A549 (cell line): ENCODE data around the gene PDGFD. TPM values are rescaled to one million over a fixed set of nuclear protein-coding genes. Genes with fewer than 3 reads are reported as not detected.

ENCODE experiments used
- ATAC-seq, 2 experiments: fragments of 200-7000 bp in 1 of 2; fragments of >200 bp in 1 of 2; cut with Nextera tagmentation in 1 of 2; cut with Tn5 transposase in 1 of 2; 3 replicates each; pipeline versions ENCODE4 v1.8.0 to v1.9.1; 2018 to 2020; ENCODE audit warnings: mild to moderate bottlenecking in 1 of 2, moderate library complexity in 1 of 2
- CTCF ChIA-PET: fragments of 300-600 bp; sonication (Branson Sonifier 250); formaldehyde crosslinking; extraction: SDS; loops from one replicate; lab custom pipeline; 2021; ENCODE audit warnings: antibody characterized with exemption, inconsistent platforms; lab: Yijun Ruan, JAX
- POLR2A ChIA-PET: fragments of 350-600 bp; formaldehyde crosslinking; extraction: SDS; loops from one replicate; lab custom pipeline; 2021; ENCODE audit warnings: antibody characterized with exemption, inconsistent platforms; lab: Yijun Ruan, JAX
- DNase-seq, 2 experiments: peaks; one replicate each; pipeline versions ENCODE4 v3.0.0 to v3.0.0-alpha.2; 2011 to 2016; ENCODE audit warnings: low read depth in 1 of 2, low spot score in 1 of 2
- FAIRE-seq: peaks from 2 replicates; lab custom pipeline; 2011; peaks lifted over from hg19 to GRCh38; lab: Jason Lieb, UNC
- H3K27ac ChIP-seq, 2 experiments: fragments of >200 bp; sonication (Bioruptor Twin); formaldehyde crosslinking; 3 replicates each; pipeline ENCODE4 v1.5.1; 2016 to 2017
- H3K4me1 ChIP-seq: fragments of >200 bp; sonication (Bioruptor Twin); formaldehyde crosslinking; 3 replicates; pipeline ENCODE4 v1.6.1; 2016
- H3K4me2 ChIP-seq: fragments of >200 bp; sonication (Bioruptor Twin); formaldehyde crosslinking; 3 replicates; pipeline ENCODE4 v1.6.1; 2016
- H3K4me3 ChIP-seq: fragments of >200 bp; sonication (Bioruptor Twin); formaldehyde crosslinking; 3 replicates; pipeline ENCODE4 v1.5.1; 2016
- H3K9me3 ChIP-seq: fragments of >200 bp; sonication (Bioruptor Twin); formaldehyde crosslinking; 3 replicates; pipeline ENCODE4 v1.6.1; 2016
- CEBPB ChIP-seq, 2 experiments: fragments of >200 bp in 1 of 2; sonication (Bioruptor Twin) in 1 of 2; formaldehyde crosslinking in 1 of 2; IDR thresholded peaks; 2 replicates each; pipeline ENCODE4 v1.6.1; 2012 to 2016
- CHD2 ChIP-seq: fragments of 150-350 bp; IDR thresholded peaks from 2 replicates; pipeline ENCODE4 v1.6.1; 2014; ENCODE audit warnings: low read length; ENCODE audit not compliant: partially characterized antibody
- CHD4 ChIP-seq: fragments of 200-600 bp; sonication (generic); IDR thresholded peaks from 2 replicates; pipeline ENCODE4 v1.6.1; 2016; ENCODE audit warnings: antibody characterized with exemption, mild to moderate bottlenecking, borderline replicate concordance
- FOSL2 ChIP-seq, 2 experiments: fragments of 450-650 bp in 1 of 2; fragments of >200 bp in 1 of 2; sonication (Bioruptor Twin) in 1 of 2; formaldehyde crosslinking; IDR thresholded peaks; 2 replicates each; pipeline versions ENCODE4 v1.5.0 to v1.6.1; 2016 to 2020; ENCODE audit warnings: mild to moderate bottlenecking in 1 of 2, moderate library complexity in 1 of 2
- GATA3 ChIP-seq: IDR thresholded peaks from 2 replicates; pipeline ENCODE4 v1.6.1; 2012; ENCODE audit warnings: borderline replicate concordance
- HEYL ChIP-seq: fragments of 250-450 bp; sonication (Bioruptor Pico); IDR thresholded peaks from 2 replicates; pipeline ENCODE4 v1.8.0; 2021; ENCODE audit warnings: mild to moderate bottlenecking, moderate library complexity
- HOXB13 ChIP-seq: fragments of 250-450 bp; sonication (Bioruptor Pico); IDR thresholded peaks from 2 replicates; pipeline ENCODE4 v1.5.0; 2020; ENCODE audit warnings: low read depth, mild to moderate bottlenecking, moderate library complexity
- JUNB ChIP-seq: fragments of >200 bp; sonication (Bioruptor Twin); formaldehyde crosslinking; IDR thresholded peaks from 2 replicates; pipeline ENCODE4 v1.6.1; 2016
- MYC ChIP-seq: IDR thresholded peaks from 2 replicates; pipeline ENCODE4 v1.6.1; 2012; ENCODE audit warnings: mild to moderate bottlenecking, inconsistent platforms, low read length, improper control_type of control experiment, borderline replicate concordance
- NFE2L2 ChIP-seq: fragments of 150-350 bp; conservative IDR thresholded peaks from 2 replicates; pipeline ENCODE4 v1.6.1; 2014; ENCODE audit warnings: low read length
- NPAS2 ChIP-seq: fragments of 250-450 bp; sonication (Bioruptor Pico); IDR thresholded peaks from 2 replicates; pipeline ENCODE4 v1.8.0; 2022; ENCODE audit warnings: mild to moderate bottlenecking, moderate library complexity, borderline replicate concordance
- PHF8 ChIP-seq: fragments of 200-600 bp; sonication (generic); IDR thresholded peaks from 2 replicates; pipeline ENCODE4 v1.6.1; 2016; ENCODE audit warnings: low read depth, mild to moderate bottlenecking, antibody characterized with exemption, moderate library complexity, borderline replicate concordance
- RARB ChIP-seq: fragments of 250-450 bp; sonication (Bioruptor Pico); IDR thresholded peaks from 2 replicates; pipeline ENCODE4 v1.8.0; 2021; ENCODE audit warnings: mild to moderate bottlenecking, moderate library complexity
- RFX5 ChIP-seq: fragments of 450-650 bp; IDR thresholded peaks from 2 replicates; pipeline ENCODE4 v1.7.1; 2014; ENCODE audit warnings: antibody characterized with exemption, mild to moderate bottlenecking, moderate library complexity
- RNF2 ChIP-seq: fragments of 200-600 bp; sonication (generic); IDR thresholded peaks from 2 replicates; pipeline ENCODE4 v1.6.1; 2016; ENCODE audit warnings: low read depth, mild to moderate bottlenecking, antibody characterized with exemption, moderate library complexity, borderline replicate concordance
- SREBF2 ChIP-seq: fragments of 450-650 bp; IDR thresholded peaks from 2 replicates; pipeline ENCODE4 v1.6.1; 2014; ENCODE audit warnings: mild to moderate bottlenecking, moderate library complexity
- TP53 ChIP-seq: fragments of 250-450 bp; sonication (Bioruptor Pico); IDR thresholded peaks from 2 replicates; pipeline ENCODE4 v1.5.0; 2021; ENCODE audit warnings: mild to moderate bottlenecking, moderate library complexity
- WGBS: methylation state at CpG from one replicate; pipeline ENCODE4 v1.1.6; 2017; ENCODE audit errors: missing lambda C conversion rate; 5-methylcytosine and 5-hydroxymethylcytosine counted together
- polyA plus RNA-seq, 4 experiments: library from polyadenylated mRNA; depleted of rRNA in 3 of 4; stranded (reverse); fragments of >200 nt; fragmentation: RNase III in 1 of 4; extraction: RNeasy Plus Mini Kit Qiagen cat#74134 plus additional on column Dnase treatment in 1 of 4; gene quantifications; 2 replicates in 3 of 4; 3 replicates in 1 of 4; pipeline ENCODE4 v1.2.3, GENCODE V29; 2011 to 2017
- TF ChIP-seq, protein P1 (sequence below): fragments of >200 bp; sonication (Bioruptor Twin); formaldehyde crosslinking; IDR thresholded peaks from 3 replicates; pipeline ENCODE4 v1.5.1; 2016
- TF ChIP-seq, protein P2 (sequence below): IDR thresholded peaks from 2 replicates; pipeline ENCODE4 v1.6.1; 2012; ENCODE audit warnings: low read depth, borderline replicate concordance
- TF ChIP-seq, protein P3 (sequence below): fragments of 450-650 bp; IDR thresholded peaks from 2 replicates; pipeline ENCODE4 v1.6.1; 2014; ENCODE audit warnings: antibody characterized with exemption

PDGFD gene
- polyA plus RNA-seq, 2 of the 4 experiments (the other 2 are of a cell fraction), result 11.1 to 29.7 TPM

GRCh38 chr11:104122836-104123235, 41.1 kb downstream of the PDGFD start:
- ChIA-PET CTCF (interaction anchor here (1.8 kb wide), 1 partner anchor 41 kb away, joined by 6 read pairs; the partner anchor contains the start of gene PDGFD), POLR2A (no interaction called here)
- Histone ChIP-seq H3K27ac (no peak overlapping the region), H3K4me2 (peak overlapping the region; percentile 6; the same call in 2 of the 3 replicates), H3K4me3 (no peak overlapping the region), H3K4me1 (peaks cover 39% of the 10 kb centered on the region)
- FAIRE-seq, result no peak
- ATAC-seq, result no peak
- no peak for DNase-seq
- TF ChIP-seq JUNB, result no peak
- TF ChIP-seq SREBF2, result no peak
- TF ChIP-seq MYC, result no peak
- TF ChIP-seq NPAS2 (CRISPR knock-in tag), result no peak
- TF ChIP-seq, protein P1, sequence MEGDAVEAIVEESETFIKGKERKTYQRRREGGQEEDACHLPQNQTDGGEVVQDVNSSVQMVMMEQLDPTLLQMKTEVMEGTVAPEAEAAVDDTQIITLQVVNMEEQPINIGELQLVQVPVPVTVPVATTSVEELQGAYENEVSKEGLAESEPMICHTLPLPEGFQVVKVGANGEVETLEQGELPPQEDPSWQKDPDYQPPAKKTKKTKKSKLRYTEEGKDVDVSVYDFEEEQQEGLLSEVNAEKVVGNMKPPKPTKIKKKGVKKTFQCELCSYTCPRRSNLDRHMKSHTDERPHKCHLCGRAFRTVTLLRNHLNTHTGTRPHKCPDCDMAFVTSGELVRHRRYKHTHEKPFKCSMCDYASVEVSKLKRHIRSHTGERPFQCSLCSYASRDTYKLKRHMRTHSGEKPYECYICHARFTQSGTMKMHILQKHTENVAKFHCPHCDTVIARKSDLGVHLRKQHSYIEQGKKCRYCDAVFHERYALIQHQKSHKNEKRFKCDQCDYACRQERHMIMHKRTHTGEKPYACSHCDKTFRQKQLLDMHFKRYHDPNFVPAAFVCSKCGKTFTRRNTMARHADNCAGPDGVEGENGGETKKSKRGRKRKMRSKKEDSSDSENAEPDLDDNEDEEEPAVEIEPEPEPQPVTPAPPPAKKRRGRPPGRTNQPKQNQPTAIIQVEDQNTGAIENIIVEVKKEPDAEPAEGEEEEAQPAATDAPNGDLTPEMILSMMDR, result no peak
- TF ChIP-seq, all 56 proteins: peak for 0
- H3K9me3 ChIP-seq, result peaks cover 3% of the 10 kb centered on the region; the same call in 1 of the 3 replicates
- WGBS, result 63% methylated on average over 2 of the region's 2 CpGs

- no peak for FAIRE-seq
- ChIA-PET POLR2A (no interaction called here), CTCF (no interaction called here)
- peaks cover 38% of the 10 kb centered on the region; the same call in 2 of the 3 replicates for H3K4me1 ChIP-seq
- no peak for ATAC-seq
- no peak for DNase-seq
- no peak overlapping the region for H3K4me3 ChIP-seq
- H3K27ac ChIP-seq, result no peak overlapping the region
- peaks cover 3% of the 10 kb centered on the region; the same call in 1 of the 3 replicates for H3K9me3 ChIP-seq
- H3K4me2 ChIP-seq, result peak overlapping the region; percentile 6; the same call in 1 of the 3 replicates
- TF ChIP-seq GATA3, result no peak
- no peak for TF ChIP-seq HOXB13
- no peak for TF ChIP-seq HEYL (CRISPR knock-in tag)
- TF ChIP-seq PHF8, result no peak
- TF ChIP-seq, protein P2, sequence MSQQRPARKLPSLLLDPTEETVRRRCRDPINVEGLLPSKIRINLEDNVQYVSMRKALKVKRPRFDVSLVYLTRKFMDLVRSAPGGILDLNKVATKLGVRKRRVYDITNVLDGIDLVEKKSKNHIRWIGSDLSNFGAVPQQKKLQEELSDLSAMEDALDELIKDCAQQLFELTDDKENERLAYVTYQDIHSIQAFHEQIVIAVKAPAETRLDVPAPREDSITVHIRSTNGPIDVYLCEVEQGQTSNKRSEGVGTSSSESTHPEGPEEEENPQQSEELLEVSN, result no peak
- no peak for TF ChIP-seq TP53 (CRISPR knock-in tag)
- no peak for TF ChIP-seq CHD4
- TF ChIP-seq, protein P3, sequence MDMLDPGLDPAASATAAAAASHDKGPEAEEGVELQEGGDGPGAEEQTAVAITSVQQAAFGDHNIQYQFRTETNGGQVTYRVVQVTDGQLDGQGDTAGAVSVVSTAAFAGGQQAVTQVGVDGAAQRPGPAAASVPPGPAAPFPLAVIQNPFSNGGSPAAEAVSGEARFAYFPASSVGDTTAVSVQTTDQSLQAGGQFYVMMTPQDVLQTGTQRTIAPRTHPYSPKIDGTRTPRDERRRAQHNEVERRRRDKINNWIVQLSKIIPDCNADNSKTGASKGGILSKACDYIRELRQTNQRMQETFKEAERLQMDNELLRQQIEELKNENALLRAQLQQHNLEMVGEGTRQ, result no peak
- no peak for TF ChIP-seq CEBPB (IDR thresholded peaks at IDR 0.05)
- TF ChIP-seq FOSL2 (IDR thresholded peaks at IDR 0.05), result no peak
- TF ChIP-seq FOSL2 (CRISPR knock-in tag; IDR thresholded peaks at IDR 0.05), result no peak
- TF ChIP-seq NPAS2 (CRISPR knock-in tag), result no peak
- no peak for TF ChIP-seq RNF2
- TF ChIP-seq CHD2, result no peak
- TF ChIP-seq RFX5, result no peak
- no peak for TF ChIP-seq RARB (CRISPR knock-in tag)
- no peak for TF ChIP-seq NFE2L2
These were observed 41.8 kb downstream of the PDGFD start for GRCh38 chr11:104122011-104122635.
